SJCRH30 (cell line): ENCODE results near the gene IER3IP1. TPM values are rescaled to one million over a fixed set of nuclear protein-coding genes. Genes with fewer than 3 reads are reported as not detected.

Experiments used
- total RNA-seq: library from RNA; depleted of rRNA; stranded (reverse); fragments of >200 nt; shearing (Covaris generic); gene quantifications from 2 replicates; pipeline ENCODE4 v1.2.3, GENCODE V29; 2014; rRNA removed

Gene IER3IP1
- total RNA-seq, 1 experiment from 2014 or later: 26.3 TPM

Other genes with a start within 250 kb of the IER3IP1 start
- 0.06 TPM in 1 of 2 replicates, not detected in the other for gene ELOA2, start 140.7 kb downstream of the IER3IP1 start, total RNA-seq
- 14.7 and 20.2 TPM in 2 replicates for gene HDHD2, start 25.9 kb downstream of the IER3IP1 start, total RNA-seq
- gene SKOR2, start 75.3 kb upstream of the IER3IP1 start, total RNA-seq: not detected in 2 replicates